ENCODE results near the gene NTNG1.

The NTNG1 gene

DNA sequence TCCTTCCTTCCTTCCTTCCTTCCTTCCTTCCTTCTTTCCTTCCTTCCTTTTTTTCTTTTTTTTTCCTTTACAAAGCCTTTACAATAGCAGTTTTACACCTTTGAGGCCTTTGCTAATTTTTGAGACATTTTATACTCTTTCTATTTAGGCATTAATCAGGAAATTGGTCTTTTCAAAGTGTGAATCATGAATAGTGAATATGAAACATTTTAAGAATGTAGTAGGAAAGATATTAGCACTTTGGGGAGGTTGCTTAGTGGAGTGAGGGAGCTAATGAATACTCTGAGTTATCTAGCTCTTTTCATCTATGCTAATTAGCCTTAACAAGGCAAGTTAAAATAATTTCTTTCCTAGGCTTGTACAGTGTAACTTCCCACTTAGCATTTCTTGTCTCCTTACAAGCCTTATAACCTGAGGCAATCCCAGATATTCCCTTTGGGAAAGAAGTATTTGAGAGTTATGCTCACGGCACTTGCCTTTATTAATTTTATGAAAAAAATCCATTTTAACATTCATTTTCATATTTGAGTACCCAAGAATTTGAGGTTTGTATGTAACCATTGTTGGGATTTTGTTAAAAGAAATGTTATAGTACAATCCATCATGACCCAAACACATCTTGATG is 122.6 kb downstream of the NTNG1 start:
- no peak for DNase-seq (ENCODE audit: low read depth)

DNA sequence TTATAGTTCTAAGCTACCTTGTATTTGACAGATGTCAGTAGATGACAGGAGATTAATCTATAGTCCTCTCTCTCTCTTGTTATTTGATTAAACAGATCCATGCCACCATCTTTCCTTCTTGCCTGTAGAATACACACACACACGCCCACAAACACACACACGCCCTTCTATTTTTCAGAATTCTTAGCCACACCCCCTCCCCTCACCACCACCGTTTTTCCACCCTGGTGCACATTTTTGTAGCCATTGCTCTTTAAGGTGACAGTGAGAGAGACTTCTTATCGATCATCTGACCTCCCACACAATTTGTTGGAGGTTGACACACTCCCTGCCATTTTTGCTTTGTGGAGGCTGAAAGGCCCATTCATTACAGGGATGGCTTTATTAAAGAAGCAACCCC is 123.2 kb downstream of the NTNG1 start:
- no peak for DNase-seq (ENCODE audit: low read depth)

DNA sequence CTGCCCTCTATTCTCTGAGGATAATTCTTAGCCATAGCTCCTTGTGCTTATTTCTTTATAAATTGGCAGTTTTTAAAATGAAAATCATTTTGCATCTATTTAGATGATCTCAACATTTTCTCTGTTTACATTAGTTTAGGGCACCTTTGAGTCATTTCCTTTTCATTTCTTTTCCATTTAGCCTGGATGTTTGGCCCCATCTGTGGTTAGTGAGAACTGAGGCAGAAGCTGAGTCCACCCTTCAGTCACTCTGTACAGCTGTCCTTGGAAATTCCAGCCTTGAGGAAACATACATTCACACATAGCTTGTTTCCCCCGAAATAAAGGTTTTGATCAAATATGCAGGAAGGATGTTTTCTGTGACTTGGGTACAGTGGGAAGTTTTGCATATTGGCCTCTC is 123.7 kb downstream of the NTNG1 start:
- peak; percentile 15 for DNase-seq (ENCODE audit: low read depth)

DNA sequence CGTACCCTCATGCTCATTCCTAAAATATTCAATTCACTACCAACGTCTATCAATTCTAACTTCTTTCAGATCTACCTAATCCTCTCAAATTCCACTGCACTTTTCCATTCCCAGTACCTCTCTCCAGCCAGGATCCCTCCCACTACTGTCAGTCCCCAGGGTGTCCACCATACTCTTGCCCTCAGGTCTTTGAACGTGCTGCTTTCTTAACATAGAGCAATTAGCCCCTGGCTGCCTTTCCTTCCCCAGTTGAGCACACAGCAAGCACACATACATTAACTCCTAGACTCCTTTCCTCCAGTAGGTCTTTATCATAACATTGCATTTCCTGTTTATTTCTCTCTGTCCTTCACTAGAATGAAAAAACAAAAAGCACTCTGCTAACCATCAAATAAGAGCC is 126.7 kb downstream of the NTNG1 start:
- DNase-seq (ENCODE audit: low read depth), result no peak

DNA sequence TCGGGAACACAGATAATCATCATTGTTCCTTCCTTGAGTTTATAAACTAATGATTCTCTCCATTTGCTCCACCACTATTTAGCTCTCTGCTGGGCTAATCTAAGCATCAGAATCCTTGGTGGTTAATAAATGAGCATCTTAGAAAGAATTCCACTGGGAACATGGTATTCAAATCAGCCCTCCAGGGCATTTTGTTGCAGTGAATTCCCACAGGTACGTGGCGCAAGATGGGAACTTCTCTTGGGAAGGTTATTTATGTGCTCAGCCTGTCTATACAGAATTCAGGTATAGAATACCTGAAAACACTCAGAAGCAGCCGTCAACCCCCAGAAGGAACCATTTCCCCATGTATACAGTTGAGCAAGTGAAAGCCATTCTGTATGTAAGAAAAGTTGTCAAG is 131.5 kb downstream of the NTNG1 start:
- no peak for DNase-seq (ENCODE audit: low read depth)

DNA sequence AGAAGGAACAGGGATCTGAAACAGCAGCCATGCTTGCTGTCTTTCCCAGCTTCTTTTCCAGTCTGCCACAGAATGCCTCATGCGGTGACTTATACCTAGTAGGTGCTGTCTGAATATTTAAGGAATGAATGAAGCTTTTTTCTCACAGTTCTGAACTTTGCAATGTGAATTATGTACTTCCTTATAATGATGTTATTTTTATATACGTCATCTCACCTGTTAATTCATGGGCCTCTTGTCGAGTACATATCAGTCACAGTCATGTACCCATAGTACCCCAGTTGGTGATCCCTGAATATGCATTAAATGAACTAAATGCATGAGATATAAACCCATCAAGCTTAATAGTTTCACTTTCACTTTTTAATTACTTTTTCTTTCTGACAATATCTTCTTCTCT is 132.7 kb downstream of the NTNG1 start:
- DNase-seq (ENCODE audit: low read depth), result no peak

DNA sequence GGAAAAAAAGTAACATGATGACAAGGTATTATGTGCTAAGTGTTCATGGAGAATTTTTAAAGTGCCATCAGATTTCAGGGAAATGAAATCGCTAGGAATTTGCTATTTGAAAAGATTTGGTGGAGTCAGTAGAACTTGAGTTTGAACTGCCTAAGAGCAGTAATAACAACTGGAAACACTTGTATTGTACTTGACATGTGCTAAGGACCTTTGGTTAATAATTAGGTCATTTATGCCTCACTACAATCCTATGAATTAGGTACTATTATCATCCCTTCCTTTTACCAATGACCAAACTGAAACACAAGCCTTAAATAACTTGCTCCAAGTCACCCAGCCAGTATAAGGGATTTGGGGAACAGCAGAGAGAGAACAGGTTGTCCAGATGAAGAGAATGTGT is 133.4 kb downstream of the NTNG1 start:
- no peak for DNase-seq (ENCODE audit: low read depth)

DNA sequence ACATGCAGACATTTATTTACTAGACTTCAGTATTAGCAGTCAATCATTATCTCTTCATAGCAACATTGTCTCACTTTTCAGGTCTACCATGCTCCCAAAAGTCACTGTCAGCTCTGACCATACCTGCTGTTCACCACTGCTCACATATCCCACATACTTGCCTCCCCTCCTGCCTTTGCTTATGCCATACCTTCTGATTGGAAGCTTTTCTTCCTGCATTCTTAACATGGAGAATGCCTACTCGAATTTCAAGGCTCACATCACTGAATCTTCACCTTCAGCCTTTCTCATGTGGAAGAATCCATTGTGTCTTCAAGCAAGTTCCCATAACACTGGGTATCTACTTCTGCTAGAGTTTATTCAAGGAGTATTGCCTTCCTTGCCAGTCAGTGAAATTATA is 135.4 kb downstream of the NTNG1 start:
- DNase-seq (ENCODE audit: low read depth), result no peak

DNA sequence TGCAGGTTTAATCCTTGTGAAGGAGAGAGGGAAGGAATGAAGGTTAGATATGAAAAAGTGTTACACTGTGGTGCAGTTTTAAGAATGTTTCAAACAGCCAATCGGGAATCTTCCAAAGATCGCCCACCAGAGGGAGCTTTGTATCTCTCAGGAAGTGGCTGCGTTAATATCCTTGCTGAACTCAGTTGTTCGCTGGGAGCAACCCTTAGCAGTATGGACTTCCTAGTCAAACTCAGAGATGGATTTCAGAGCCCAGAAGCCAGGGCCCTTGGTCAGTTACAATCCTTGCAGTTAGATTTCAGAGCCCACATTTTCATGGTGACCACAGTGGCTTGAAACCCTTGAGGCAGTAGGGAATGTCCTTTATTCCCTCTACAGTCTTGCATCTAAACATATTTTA is 136.2 kb downstream of the NTNG1 start:
- peak; percentile 17 for DNase-seq (ENCODE audit: low read depth)

DNA sequence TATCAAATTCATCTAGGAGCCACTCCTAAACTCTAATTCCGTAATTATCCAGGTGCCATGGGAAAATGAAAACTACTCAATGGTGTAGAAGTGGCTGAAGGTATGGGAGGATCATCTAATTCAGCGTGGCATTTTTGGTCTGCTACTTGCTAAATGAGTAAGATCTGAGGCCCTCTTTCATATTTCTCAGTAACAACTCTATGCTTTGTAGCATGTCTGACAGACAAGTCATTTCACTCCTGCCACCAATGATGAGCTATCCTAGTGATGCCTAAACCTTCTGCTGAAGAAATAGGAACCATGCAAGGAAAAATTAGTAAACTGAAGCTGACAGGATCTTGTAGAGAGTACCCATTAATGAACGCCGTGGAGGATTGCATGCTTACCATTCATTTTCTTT is 145.3 kb downstream of the NTNG1 start:
- DNase-seq (ENCODE audit: low read depth), result no peak

DNA sequence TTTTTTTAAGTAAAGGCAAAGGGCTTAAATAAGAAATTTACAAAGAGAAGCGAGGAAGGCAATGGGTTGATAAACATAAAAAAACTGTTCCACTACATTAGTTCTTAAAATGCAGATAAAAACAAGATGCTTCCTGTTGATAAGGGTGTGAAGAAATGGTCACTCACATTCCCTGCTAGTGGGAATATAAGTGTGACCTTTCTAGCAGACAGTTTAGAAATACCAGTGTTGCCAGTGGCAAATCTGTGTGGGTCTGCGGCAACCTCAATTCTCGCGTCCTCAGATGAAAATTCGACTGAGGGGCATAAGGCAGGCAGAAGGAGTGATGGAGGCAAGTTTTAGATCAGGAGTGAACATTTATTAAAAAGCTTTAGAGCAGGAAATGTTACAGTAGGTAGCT is 151.1 kb downstream of the NTNG1 start:
- no peak for DNase-seq (ENCODE audit: low read depth)

DNA sequence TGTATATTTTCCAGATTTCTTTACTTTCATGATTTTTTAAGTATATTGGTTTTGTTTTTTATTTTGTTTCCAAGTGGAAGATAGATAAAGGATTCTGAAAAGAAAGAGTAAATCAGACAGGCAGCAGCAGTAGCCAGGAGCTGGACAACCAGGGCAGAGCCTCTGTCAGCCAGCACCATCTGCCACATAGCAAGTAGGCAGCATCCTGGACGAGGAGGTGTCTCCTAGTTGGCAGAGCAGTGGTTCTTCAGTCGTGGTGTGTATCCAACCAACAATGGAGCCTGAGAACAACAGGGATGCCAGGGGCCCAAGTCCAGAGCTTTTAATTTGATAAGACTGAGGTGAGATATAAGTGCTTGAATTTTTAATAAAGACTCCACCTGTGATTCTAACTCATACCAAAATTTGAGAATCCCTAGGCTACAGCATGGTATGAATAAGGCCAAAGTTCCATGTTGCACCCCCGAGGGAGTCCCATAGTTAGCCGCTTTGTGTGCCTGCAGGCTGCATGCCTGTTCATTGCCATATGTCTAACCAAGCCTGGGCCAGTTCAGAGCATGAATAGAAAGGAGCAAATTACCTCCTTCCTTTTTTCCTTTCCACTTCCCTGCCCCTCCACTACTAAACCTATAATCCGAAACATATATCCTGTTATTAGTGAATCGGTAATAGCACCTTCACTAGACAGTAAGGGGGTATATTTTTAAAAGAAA is 153.2 kb downstream of the NTNG1 start:
- DNase-seq (ENCODE audit: low read depth), result no peak

DNA sequence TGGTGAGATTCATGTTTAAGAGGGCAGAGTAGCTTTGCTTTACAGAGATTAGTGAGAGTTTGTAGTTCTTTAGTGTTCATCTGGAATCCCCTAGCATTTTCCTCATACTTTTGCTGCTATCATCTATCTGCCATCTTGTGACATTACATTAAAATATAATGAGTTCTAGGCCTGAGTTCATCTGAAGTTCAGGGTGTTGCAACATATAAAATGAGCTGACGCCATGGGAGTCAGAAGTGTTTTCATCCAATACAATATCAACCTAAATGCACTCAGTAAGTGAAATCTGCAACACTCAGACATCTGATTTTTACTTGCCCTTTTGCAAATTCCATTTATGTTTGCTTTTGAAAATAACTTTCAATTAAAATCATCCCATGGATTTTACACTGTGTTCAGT is 153.8 kb downstream of the NTNG1 start:
- DNase-seq (ENCODE audit: low read depth), result no peak

DNA sequence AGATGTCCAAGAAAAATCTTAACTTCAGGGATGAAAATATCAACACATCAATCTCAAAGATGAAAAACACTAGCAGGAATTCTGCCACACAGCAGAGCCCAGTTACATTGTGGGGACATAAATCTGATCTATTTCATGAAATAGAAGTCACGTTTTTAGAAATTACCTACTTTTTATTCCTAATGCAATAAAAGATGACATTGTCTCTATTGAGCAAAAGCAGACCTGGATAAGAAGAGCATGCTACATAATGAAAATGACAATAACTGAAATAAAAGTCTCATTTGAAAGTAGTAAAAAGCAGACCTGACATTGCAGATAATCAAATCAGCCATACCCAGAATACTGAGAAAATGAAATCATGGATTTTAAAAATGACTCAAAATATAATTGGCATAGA is 156.8 kb downstream of the NTNG1 start:
- no peak for DNase-seq (ENCODE audit: low read depth)

DNA sequence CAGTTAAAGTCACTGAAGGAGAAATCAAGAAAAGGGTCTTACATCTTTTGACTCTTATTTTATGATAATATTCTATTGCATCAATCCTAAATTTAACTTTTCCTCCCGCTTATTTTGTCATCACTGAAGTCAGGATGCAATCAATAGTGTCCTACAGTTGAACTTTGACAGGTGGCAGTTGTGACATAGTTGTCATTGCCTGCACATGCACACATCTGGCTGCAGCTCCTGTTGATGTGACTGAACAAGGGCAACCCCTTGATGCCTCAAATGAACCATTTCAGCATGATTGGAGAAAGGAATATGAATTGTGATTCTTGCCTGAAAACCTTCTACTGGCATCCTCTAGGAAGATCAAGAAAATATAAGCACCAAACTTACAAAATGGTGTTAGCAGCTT is 157.7 kb downstream of the NTNG1 start:
- no peak for DNase-seq (ENCODE audit: low read depth)

DNA sequence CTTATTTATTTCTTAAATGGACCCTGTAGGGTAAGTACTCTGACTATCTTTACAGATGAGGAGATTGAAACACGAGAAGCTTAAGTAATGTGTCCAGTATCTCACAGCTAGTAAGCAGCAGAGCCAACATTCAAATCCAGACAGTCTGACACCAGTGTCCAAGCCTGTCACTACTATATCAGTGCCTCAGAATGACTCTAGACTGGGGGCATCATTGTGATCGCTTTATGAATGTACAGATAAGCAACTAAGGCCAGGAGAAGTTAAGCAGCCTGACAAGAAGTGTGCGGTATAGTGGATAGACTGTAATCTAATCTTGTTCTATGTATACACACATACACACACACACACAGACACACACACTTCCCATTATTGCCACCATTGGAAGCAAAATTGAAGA is 158.7 kb downstream of the NTNG1 start:
- no peak for DNase-seq (ENCODE audit: low read depth)

DNA sequence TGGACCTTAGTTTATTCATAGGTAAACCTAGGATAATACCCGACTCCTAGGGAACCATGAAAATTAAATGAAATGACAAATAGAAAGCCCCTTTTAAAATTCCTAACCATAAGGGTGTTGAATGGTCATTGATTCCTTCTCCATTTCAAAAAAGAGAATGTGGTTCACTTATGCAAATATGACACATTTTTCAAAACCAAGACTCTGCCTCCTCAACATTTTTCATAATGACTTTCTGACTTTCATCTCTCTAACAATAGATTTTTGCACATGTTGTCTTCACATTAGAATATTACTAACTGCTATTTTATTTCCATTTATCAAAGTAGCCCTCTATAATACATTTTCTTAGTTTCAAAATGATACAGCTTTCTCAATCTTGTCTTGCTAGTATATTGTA is 169.1 kb downstream of the NTNG1 start:
- DNase-seq (ENCODE audit: low read depth), result no peak

DNA sequence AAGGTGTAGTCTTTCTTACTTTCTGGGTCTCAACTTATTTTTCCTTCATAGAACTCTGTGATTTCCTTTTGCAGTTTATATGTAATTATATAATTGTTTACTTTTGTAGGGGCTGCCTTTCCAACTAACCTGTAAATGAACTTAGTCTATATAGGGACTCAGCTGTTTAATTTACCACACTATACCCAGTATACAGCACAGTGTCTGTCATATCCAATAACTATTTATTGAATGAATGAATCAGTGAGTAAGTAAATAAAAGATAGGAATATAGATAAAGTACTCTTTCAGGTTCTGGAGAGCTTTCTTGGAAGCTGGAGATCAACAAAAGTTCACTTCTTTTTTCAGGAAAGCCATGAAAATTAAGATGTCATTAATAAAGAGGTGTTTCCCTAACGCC is 174.8 kb downstream of the NTNG1 start:
- DNase-seq (ENCODE audit: low read depth), result no peak

DNA sequence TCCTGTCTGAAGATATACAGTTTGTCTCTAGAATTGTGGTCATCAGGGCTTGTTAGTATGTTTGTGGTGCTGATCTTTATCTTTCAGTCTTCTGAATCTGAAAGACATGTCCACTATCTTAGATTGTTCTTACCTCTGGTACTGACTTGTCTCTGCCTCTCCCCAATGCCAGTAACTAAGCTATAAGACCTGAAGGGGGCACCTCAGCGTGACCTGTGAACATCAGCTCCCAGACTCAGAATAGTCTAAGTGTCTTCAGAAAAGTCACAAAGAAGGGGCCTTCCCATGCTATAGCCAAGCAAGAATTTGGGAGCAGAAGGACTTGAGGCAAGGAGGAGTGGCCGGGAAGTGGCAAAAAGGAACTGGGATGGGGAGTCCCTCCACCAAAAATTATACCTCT is 178.1 kb downstream of the NTNG1 start:
- DNase-seq (ENCODE audit: low read depth), result no peak

DNA sequence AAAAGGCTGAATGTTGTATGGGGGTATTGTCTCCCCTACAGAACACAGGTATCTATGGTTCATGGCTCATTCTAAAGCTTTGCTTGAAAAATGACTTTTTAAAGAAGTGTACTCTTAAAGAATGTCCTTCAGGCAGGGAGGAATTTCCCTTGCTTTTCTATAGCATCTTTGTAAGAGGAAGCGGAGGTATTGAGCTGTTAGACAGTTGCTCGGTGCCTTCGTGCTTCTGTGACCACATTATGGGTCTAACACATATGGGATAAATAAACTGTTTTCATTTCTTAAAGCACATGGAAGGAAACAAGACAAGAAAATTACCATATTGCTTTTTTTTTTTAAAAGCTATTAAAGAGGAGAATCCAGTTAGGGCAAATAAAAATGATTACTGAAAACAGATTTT is 182.9 kb downstream of the NTNG1 start:
- no peak for DNase-seq (ENCODE audit: low read depth)

DNA sequence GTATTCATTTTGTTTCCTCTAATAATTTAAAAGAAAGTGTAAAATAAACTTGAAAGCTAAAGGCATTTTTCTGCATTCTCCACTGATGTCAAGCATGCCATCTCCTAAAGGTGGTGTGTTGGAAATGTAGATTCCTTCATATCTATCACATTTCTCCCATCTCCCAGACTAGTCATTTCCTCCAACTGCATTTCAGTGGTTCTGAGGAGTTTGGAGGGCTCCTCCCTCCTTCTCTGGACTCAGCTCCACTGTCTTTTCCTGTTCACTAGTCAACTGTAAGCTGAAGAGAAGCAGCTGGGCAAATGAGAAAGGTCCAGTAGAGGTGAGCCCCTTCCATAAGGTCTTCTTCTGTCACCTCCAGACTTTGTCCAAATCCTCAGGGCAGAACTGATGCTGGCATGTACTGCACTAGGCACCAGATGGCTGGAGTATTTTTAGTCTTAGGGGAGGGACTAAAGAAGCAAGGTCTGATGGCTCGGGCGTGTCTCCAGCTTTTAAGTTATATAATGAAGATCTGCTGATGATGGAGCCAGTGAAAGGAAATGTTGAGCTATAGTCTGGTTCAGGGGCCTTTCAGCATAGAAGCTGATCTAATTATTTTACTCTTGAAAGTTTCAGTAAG is 186.1 kb downstream of the NTNG1 start:
- no peak for DNase-seq (ENCODE audit: low read depth)

DNA sequence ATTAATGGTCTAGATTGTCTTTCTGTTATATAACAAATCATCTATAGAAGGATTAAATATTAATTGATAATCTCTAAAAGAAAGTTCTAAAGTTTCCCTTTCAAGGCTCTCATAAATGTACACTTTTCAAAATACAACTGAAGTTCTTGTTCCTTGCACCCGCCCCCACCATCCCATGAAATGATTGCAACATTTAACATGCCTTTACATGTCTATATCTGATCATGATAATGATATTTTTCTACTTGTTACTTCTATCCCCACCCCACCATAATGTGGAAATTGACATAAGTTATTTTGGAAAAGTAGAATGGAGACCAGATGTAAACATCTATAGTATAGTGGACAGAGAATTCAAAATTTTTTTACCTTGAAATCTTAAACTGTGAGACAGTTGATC is 186.6 kb downstream of the NTNG1 start:
- DNase-seq (ENCODE audit: low read depth), result no peak

DNA sequence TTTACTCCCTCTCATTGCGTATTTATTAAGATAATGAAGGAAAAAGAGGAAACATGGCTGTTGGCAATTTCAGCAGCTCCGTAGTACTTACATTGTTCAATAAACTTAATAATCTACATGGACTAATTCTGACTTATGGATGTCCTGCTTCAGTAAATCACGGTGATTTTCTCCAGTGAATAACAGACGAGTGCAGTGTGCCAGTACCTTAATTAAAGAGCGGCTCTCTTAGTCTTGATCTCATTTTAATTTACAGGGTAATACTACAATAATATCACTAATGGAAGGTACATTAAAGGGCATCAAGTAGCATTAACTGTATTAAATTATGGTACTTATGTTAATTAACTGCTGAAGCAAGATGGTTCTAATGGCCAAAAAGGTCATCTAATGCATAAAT is 187.2 kb downstream of the NTNG1 start:
- DNase-seq (ENCODE audit: low read depth), result no peak

DNA sequence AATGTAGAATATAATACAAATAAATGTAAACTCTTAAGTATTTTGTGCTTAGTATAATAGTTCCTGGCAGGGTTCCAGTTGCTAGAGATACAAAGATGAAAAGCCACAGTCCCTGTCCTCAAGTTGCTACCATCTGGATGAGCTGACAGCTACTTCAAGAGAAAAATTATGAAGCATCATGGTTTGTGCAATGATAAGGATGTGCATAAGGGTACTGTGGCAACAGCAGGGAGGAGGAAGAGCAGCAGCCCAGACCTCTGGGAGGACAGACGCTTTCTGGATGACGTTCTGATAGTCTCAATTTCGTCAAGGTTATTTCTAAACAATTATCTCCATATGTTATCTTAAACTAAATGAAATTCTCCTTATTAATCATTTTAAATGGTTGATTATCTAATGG is 198.9 kb downstream of the NTNG1 start:
- DNase-seq (ENCODE audit: low read depth), result no peak

All from non-pigmented ciliary epithelial cell (primary cell).